22Rv1 (cell line): ENCODE results near the gene SLC25A38.
"Not testable (repeated sequence)": the region's sequence is repeated elsewhere in the genome, so short reads cannot be mapped to it uniquely, and the experiment has no call there.

ENCODE experiments used
- H3K27ac ChIP-seq: fragments of 450-650 bp; 2 replicates; pipeline ENCODE4 v1.5.1; 2017
- CTCF ChIP-seq: fragments of 450-650 bp; IDR thresholded peaks from 2 replicates; pipeline ENCODE4 v1.5.1; 2017; ENCODE audit warnings: mild to moderate bottlenecking
- ZFX ChIP-seq: fragments of 450-650 bp; IDR thresholded peaks from 2 replicates; pipeline ENCODE4 v1.6.1; 2017; ENCODE audit warnings: antibody characterized with exemption, borderline replicate concordance

Gene SLC25A38

GRCh38 chr3:39361252-39361927 lies 21.8 kb upstream of the SLC25A38 start:
- H3K27ac ChIP-seq = no peak overlapping the region
- no peak for TF ChIP-seq CTCF
- TF ChIP-seq ZFX = no peak

- no peak for TF ChIP-seq ZFX
- no peak for TF ChIP-seq CTCF
- H3K27ac ChIP-seq = no peak overlapping the region
Observed at GRCh38 chr3:39362192-39362591, 21.0 kb upstream of the SLC25A38 start.

GRCh38 chr3:39362812-39363211 lies 20.4 kb upstream of the SLC25A38 start:
- no peak overlapping the region for H3K27ac ChIP-seq
- TF ChIP-seq ZFX (no peak), CTCF (no peak)

GRCh38 chr3:39370450-39370849 lies 12.7 kb upstream of the SLC25A38 start:
- H3K27ac ChIP-seq = not testable (repeated sequence)

DNA sequence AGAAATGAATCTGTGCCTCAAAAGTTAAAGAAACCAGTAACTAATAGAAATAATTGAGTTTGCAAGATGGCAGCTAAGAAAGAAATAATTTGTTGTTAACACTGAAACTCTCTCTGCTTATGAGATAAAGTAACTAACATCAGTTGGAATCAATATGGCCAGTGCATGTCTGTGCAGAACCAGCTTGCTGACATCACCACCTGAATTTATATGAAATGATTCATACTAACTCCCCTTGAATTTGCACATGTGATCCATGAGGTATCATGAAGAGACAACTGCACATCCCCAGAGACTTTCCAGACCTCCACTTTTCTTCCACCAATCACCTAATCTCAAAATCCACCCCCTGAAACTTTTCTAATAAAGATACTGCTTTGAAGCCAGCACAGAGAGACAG lies 10.3 kb upstream of the SLC25A38 start:
- no peak for TF ChIP-seq CTCF
- TF ChIP-seq ZFX = no peak
- no peak overlapping the region for H3K27ac ChIP-seq

DNA sequence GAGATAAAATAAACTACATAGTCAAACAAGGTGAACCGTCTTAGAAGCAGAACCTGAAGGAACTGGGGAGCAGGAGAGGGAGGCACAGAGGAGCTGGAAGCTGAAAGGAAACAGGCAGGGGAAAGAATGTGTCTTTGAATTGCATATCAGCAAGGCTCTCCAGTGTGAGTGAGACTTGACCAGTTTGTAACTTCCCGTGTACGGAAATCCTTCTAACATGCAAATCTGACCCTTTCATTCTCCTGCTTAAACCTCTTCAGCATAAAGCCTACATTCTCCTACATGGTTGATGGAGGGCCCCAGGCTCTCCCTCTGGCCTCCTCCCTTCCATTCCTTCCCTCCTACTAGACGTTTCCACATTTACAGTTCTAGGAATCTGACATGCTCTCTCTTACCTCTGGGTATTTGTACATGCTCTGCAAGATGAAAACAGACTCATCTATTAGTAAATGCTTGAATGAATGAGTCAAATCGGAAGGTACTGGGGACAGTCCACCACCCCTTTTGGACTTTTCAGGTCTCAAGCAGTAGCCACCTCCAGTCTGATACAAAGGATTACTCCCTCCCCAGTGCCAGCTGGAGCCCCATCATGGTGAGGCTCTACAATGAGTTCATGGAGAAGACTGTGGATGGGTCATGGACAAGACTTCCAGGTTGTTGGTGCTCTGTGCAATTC lies 6.1 kb upstream of the SLC25A38 start:
- H3K27ac ChIP-seq = no peak overlapping the region
- TF ChIP-seq ZFX (no peak), CTCF (no peak)

- no peak overlapping the region for H3K27ac ChIP-seq
- TF ChIP-seq CTCF (peak; percentile 89), ZFX (no peak)
Observed at GRCh38 chr3:39378088-39378487, 5.1 kb upstream of the SLC25A38 start.
